Measurements from ENCODE around the gene EXOSC2.

EXOSC2 gene

DNA sequence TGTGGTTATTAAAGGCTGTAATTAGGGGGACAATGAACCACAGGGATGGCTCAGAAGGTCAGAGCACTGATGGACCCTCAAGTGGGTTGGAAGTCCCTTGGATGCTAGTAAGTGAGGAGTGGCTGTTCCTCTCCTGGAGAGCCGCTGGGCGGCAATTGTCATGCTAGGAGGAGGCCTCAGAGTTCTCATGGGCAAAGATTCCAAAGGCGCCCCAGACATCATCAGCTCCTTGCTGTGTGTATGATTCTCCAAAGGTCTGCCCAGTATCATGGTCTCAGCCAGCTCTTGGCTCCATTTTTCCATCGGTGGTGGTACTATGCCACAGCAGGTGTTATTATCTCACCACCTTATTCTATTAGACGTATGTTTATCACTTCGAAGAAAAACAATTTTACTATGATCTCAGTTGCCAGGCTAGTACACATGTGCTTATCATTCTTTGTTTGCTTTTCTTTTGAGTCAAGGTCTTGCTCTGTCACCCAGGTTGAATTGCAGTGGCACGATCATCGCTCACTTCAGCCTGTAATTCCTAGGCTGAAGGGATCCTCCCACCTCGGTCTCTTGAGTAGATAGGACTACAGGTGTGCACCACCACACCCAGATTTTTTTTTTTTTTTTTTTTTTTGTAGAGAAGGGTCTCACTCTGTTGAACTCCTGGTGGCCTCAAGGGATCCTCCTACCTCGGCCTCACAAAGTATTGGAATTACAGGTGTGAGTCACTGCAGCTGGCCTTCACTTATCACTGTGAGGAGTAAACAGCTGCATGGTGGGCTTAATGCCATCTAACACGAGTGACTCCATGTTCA, 46.8 kb downstream of the EXOSC2 start:
- DNase-seq, result no peak

- no peak for DNase-seq
Observed at GRCh38 chr9:130741024-130741305, 47.4 kb downstream of the EXOSC2 start.

DNA sequence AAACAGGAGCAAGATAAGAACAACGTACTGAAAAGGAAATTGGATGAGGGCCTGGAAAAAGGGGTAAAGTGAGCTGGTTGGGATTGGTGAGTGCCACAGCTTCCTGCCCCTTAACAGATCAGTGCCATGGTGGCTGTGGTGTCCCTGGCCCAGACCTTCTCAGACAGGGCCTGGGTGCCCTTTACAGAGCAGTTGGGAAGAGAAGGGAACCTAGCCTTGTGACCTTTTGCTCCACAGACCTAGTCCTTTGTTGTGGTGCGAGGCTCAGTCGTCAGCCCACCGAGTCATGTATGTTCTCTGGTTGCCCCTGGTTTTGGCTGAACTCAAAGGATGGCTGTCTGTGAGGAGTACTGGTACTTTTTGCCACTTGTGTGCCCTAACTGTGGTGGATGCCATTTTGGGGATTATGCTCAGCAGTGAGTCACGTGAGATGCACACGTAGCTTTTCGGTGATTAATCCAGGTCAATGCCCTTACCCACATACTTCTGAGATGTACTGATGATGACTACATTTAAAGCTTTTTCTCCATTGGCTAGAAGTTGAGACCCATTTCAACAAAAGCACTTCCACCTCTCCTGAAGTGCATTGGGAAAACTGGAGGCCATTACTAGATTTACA, 48.4 kb downstream of the EXOSC2 start:
- peak; percentile 36 for DNase-seq

- DNase-seq, result no peak
Observed at GRCh38 chr9:130743656-130744055, 50.1 kb downstream of the EXOSC2 start.

- DNase-seq, result no peak
Observed at GRCh38 chr9:130745210-130745800, 51.7 kb downstream of the EXOSC2 start.

- DNase-seq, result no peak
Observed at GRCh38 chr9:130745829-130746228, 52.2 kb downstream of the EXOSC2 start.

DNA sequence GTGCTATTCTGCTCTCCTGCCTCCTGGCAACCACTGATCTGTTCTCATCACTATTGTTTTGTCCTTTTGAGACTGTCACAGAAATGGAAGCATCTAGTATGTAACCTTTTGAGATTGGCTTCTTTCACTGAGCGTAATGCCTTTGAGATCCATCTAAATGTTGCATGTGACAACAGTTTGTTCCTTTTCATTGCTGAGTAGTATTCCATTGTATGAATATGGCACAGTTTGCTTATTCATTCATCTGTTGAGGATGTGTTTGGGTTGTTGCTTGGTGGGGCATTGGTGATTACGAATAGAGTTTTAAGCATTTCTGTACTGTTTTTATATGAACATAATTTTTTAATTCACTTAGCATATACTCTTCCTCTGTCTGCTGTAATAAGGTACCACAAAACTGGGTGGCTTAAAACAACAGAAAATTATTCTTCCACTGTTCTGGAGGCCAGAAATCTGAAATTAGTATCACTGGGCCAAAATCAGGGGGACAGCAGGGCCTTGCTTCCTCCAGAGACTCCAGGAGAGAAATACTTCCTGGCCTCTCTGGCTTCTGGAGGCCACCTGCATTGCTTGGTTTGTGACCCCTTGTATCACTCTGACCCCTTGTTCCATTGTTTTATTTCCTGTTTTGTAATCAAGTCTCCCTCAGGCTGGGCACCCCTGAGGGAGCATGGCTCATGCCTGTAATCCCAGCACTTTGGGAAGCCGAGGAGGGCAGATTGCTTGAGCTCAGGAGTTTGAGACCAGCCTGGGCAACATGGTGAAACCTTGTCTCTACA, 53.0 kb downstream of the EXOSC2 start:
- no peak for DNase-seq

GRCh38 chr9:130751631-130752355, 58.2 kb downstream of the EXOSC2 start:
- no peak for DNase-seq
